ENCODE data around the gene TMEM252. TPM values are rescaled to one million over a fixed set of nuclear protein-coding genes. Genes with fewer than 3 reads are reported as not detected.

TMEM252 gene
- total RNA-seq, 1 experiment from 2014 or later, result not detected

DNA sequence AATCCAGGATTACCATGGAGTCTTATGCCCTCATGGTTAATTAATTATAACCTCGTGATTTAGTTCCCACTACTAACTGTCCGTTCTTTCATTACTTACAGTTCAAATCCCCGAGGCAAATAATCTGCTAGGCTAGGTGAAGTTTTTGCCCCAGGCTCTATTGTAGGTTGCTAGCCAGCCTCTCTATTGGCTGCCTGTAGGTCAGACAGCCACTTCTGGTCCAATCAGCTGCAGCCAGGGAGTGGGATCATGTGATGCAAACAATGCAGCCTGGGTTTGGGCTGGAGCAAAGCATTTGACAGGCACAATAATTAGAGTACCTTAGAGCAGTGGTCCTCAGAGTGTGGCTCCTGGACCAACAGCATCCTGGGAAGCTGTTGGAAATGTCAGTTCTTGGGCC lies 17.7 kb downstream of the TMEM252 start:
- CTCF ChIA-PET, result no interaction called here
- no peak overlapping the region for H3K27ac ChIP-seq (ENCODE audit: low read depth, low read length, poor library complexity, severe bottlenecking)
- H3K36me3 ChIP-seq (ENCODE audit: insufficient read depth, low read length, poor library complexity, severe bottlenecking), result no peaks in the 10 kb centered on the region
- H3K4me1 ChIP-seq (ENCODE audit: insufficient read depth, low read length, poor library complexity, severe bottlenecking), result no peaks in the 10 kb centered on the region
- H3K9me3 ChIP-seq (ENCODE audit: low read depth, low read length, poor library complexity, severe bottlenecking), result no peaks in the 10 kb centered on the region
- no peak for DNase-seq (ENCODE audit: low spot score)
- no TSS peak for BruUV-seq (replicated peaks)
- intact Hi-C loops (cut with micrococcal nuclease; ENCODE audit: unreplicated experiment), result no loop called here
- POLR2A ChIA-PET (ENCODE audit: low non-redundant PET), result no interaction called here
- H3K27me3 ChIP-seq (replicated peaks; ENCODE audit: insufficient read depth, low read depth, low read length, poor library complexity), result peaks cover 8% of the 10 kb centered on the region
- no peak overlapping the region for H3K4me3 ChIP-seq (ENCODE audit: low read depth, low read length, poor library complexity, severe bottlenecking)
- TF ChIP-seq EZH2 (IDR thresholded peaks at IDR 0.05; ENCODE audit: borderline replicate concordance, low read depth, low read length, poor library complexity, severe bottlenecking), result no peak
- TF ChIP-seq, protein P1, sequence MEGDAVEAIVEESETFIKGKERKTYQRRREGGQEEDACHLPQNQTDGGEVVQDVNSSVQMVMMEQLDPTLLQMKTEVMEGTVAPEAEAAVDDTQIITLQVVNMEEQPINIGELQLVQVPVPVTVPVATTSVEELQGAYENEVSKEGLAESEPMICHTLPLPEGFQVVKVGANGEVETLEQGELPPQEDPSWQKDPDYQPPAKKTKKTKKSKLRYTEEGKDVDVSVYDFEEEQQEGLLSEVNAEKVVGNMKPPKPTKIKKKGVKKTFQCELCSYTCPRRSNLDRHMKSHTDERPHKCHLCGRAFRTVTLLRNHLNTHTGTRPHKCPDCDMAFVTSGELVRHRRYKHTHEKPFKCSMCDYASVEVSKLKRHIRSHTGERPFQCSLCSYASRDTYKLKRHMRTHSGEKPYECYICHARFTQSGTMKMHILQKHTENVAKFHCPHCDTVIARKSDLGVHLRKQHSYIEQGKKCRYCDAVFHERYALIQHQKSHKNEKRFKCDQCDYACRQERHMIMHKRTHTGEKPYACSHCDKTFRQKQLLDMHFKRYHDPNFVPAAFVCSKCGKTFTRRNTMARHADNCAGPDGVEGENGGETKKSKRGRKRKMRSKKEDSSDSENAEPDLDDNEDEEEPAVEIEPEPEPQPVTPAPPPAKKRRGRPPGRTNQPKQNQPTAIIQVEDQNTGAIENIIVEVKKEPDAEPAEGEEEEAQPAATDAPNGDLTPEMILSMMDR (conservative IDR thresholded peaks at IDR 0.05; ENCODE audit: low read depth, low read length), result no peak

DNA sequence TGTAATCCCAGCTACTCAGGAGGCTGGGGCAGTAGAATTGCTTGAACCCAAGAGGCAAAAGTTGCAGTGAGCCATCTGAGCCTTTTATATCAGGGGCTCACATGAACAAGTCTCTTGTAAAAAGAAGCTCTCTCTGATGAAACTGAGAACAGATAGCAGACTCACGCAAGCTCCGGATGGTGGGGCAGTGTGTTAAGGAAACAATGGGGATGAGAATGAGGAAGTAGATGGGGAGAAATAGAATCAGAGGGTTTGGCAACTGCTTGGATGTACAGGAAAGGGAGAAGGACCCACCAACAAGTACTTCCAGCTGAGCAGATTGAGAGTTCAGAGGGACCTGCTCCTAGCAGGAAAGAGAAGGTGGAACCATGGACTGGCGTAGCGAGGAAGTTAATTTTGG lies 18.6 kb downstream of the TMEM252 start:
- no peak for TF ChIP-seq EZH2 (IDR thresholded peaks at IDR 0.05; ENCODE audit: borderline replicate concordance, low read depth, low read length, poor library complexity, severe bottlenecking)
- TF ChIP-seq, protein P1 (conservative IDR thresholded peaks at IDR 0.05; ENCODE audit: low read depth, low read length), result no peak
- Histone ChIP-seq H3K4me3 (ENCODE audit: low read depth, low read length, poor library complexity, severe bottlenecking) (no peak overlapping the region), H3K4me1 (ENCODE audit: insufficient read depth, low read length, poor library complexity, severe bottlenecking) (no peaks in the 10 kb centered on the region), H3K36me3 (ENCODE audit: insufficient read depth, low read length, poor library complexity, severe bottlenecking) (no peaks in the 10 kb centered on the region), H3K27me3 (replicated peaks; ENCODE audit: insufficient read depth, low read depth, low read length, poor library complexity) (peaks cover 5% of the 10 kb centered on the region), H3K9me3 (ENCODE audit: low read depth, low read length, poor library complexity, severe bottlenecking) (no peaks in the 10 kb centered on the region), H3K27ac (ENCODE audit: low read depth, low read length, poor library complexity, severe bottlenecking) (no peak overlapping the region)
- ChIA-PET POLR2A (ENCODE audit: low non-redundant PET) (no interaction called here), CTCF (no interaction called here)
- BruUV-seq (replicated peaks), result no TSS peak
- intact Hi-C loops (cut with micrococcal nuclease; ENCODE audit: unreplicated experiment), result no loop called here
- DNase-seq (ENCODE audit: low spot score), result no peak

DNA sequence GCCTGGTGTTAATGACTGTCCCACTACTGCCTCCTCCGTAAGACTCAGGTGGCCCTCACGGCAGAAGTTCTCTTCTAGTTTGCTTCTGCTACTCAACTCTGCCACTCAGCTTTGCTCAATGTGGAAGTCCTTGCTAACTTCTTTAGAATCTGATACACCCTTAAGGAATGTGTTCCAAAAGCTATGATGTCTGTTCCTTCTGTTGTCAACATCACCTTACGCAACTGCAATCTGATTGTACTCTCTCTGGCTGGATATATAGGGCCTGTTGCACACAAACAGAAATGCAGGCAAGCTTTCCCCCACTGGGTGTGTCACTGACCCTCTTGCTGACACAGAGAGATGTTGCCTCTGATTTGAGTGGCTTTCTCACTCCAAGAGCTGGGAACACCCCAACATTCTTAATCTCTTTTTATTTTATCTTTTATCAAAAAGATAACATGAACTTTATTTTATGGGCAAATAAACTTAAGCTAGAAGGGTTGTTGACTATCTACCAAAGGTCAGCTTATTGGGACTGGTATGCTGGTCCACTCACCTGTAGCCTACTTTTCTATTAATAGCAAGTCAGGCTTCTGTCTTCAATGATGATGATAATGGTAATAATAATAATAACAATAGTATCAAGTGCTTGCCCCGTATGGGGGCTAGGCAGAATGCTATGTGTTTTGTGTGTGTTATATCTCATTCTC lies 25.2 kb downstream of the TMEM252 start:
- ChIA-PET CTCF (no interaction called here), POLR2A (ENCODE audit: low non-redundant PET) (no interaction called here)
- Histone ChIP-seq H3K4me3 (ENCODE audit: low read depth, low read length, poor library complexity, severe bottlenecking) (no peak overlapping the region), H3K27ac (ENCODE audit: low read depth, low read length, poor library complexity, severe bottlenecking) (no peak overlapping the region), H3K4me1 (ENCODE audit: insufficient read depth, low read length, poor library complexity, severe bottlenecking) (no peaks in the 10 kb centered on the region), H3K36me3 (ENCODE audit: insufficient read depth, low read length, poor library complexity, severe bottlenecking) (no peaks in the 10 kb centered on the region), H3K9me3 (ENCODE audit: low read depth, low read length, poor library complexity, severe bottlenecking) (no peaks in the 10 kb centered on the region), H3K27me3 (replicated peaks; ENCODE audit: insufficient read depth, low read depth, low read length, poor library complexity) (no peaks in the 10 kb centered on the region)
- TF ChIP-seq, protein P1 (conservative IDR thresholded peaks at IDR 0.05; ENCODE audit: low read depth, low read length), result no peak
- no peak for TF ChIP-seq EZH2 (IDR thresholded peaks at IDR 0.05; ENCODE audit: borderline replicate concordance, low read depth, low read length, poor library complexity, severe bottlenecking)
- DNase-seq (ENCODE audit: low spot score), result no peak
- BruUV-seq (replicated peaks), result no TSS peak
- intact Hi-C loops (cut with micrococcal nuclease; ENCODE audit: unreplicated experiment), result no loop called here

Measured in A673 (cell line).